GM23338 (cell line): ENCODE measurements around the gene SLC3A2. TPM values are rescaled to one million over a fixed set of nuclear protein-coding genes. Genes with fewer than 3 reads are reported as not detected.

Experiments
- ATAC-seq: fragments of 200-7000 bp; cut with Tn5 transposase; 3 replicates; pipeline ENCODE4 v1.9.1; 2020
- DNase-seq: peaks from one replicate; pipeline ENCODE4 v3.0.0-alpha.2; 2015; ENCODE audit warnings: low spot score
- H2AFZ ChIP-seq: fragments of 200-600 bp; sonication (generic); 2 replicates; pipeline ENCODE4 v1.8.0; 2016; ENCODE audit warnings: antibody characterized with exemption, mild to moderate bottlenecking, moderate library complexity
- H3F3A ChIP-seq: fragments of 200-600 bp; sonication (generic); replicated peaks from 2 replicates; pipeline ENCODE4 v1.8.0; 2017; ENCODE audit warnings: antibody characterized with exemption, mixed run types, low read depth
- H3K27ac ChIP-seq: fragments of 200-600 bp; sonication (generic); 2 replicates; pipeline ENCODE4 v1.6.1; 2016; ENCODE audit warnings: low read depth
- H3K27me3 ChIP-seq: fragments of 200-600 bp; sonication (generic); 2 replicates; pipeline ENCODE4 v1.8.0; 2016; ENCODE audit warnings: mild to moderate bottlenecking, mixed run types, moderate library complexity; ENCODE audit not compliant: insufficient read depth
- H3K36me3 ChIP-seq: fragments of 200-600 bp; sonication (generic); 2 replicates; pipeline ENCODE4 v1.8.0; 2016; ENCODE audit warnings: mild to moderate bottlenecking; ENCODE audit not compliant: insufficient read depth
- H3K4me1 ChIP-seq: fragments of 200-600 bp; sonication (generic); 2 replicates; pipeline ENCODE4 v1.8.0; 2016; ENCODE audit warnings: mild to moderate bottlenecking, moderate library complexity; ENCODE audit not compliant: insufficient read depth
- H3K4me2 ChIP-seq: fragments of 200-600 bp; sonication (generic); 2 replicates; pipeline ENCODE4 v1.7.1; 2017; ENCODE audit warnings: mixed run types
- H3K4me3 ChIP-seq: fragments of 200-600 bp; sonication (generic); 2 replicates; pipeline ENCODE4 v1.6.1; 2016; ENCODE audit warnings: mixed run types
- H3K79me2 ChIP-seq: fragments of 200-600 bp; sonication (generic); replicated peaks from 2 replicates; pipeline ENCODE4 v1.8.0; 2017; ENCODE audit warnings: mild to moderate bottlenecking; ENCODE audit not compliant: insufficient read depth
- H3K9me2 ChIP-seq: fragments of 200-600 bp; sonication (generic); 2 replicates; pipeline ENCODE4 v1.8.0; 2017; ENCODE audit not compliant: insufficient read depth
- H4K20me1 ChIP-seq: fragments of 200-600 bp; sonication (generic); replicated peaks from 2 replicates; pipeline ENCODE4 v1.8.0; 2017; ENCODE audit warnings: mild to moderate bottlenecking; ENCODE audit not compliant: insufficient read depth
- H3K27ac Mint-ChIP-seq: 2 replicates; pipeline ENCODE4 v1.8.0; 2020; ENCODE audit warnings: inconsistent platforms, mild to moderate bottlenecking, moderate library complexity, mixed read lengths
- H3K27me3 Mint-ChIP-seq: 3 replicates; pipeline ENCODE4 v1.8.0; 2022; ENCODE audit warnings: low read depth, mild to moderate bottlenecking, moderate library complexity, mixed read lengths, inconsistent platforms; ENCODE audit not compliant: insufficient read depth, poor library complexity
- H3K36me3 Mint-ChIP-seq: 3 replicates; pipeline ENCODE4 v1.8.0; 2021; ENCODE audit warnings: low read depth, mild to moderate bottlenecking, inconsistent platforms, moderate library complexity, mixed read lengths
- H3K4me1 Mint-ChIP-seq: 3 replicates; pipeline ENCODE4 v1.8.0; 2020; ENCODE audit warnings: mild to moderate bottlenecking, inconsistent platforms, mixed read lengths
- H3K4me3 Mint-ChIP-seq: 3 replicates; pipeline ENCODE4 v1.8.0; 2021; ENCODE audit warnings: moderate library complexity, mild to moderate bottlenecking, inconsistent platforms, mixed read lengths
- H3K9me3 Mint-ChIP-seq: 3 replicates; pipeline ENCODE4 v1.8.0; 2020; ENCODE audit warnings: moderate library complexity, mild to moderate bottlenecking, inconsistent platforms, mixed read lengths
- CREB1 ChIP-seq: fragments of 250-450 bp; sonication (Bioruptor Pico); IDR thresholded peaks from 2 replicates; pipeline ENCODE4 v1.5.0; 2020; ENCODE audit warnings: low read depth, mild to moderate bottlenecking, moderate library complexity
- EZH2 ChIP-seq: fragments of 200-600 bp; sonication (generic); IDR thresholded peaks from one replicate; pipeline ENCODE4 v1.8.0; 2017; ENCODE audit warnings: antibody characterized with exemption, mild to moderate bottlenecking, low read depth; ENCODE audit not compliant: unreplicated experiment
- EZH2phosphoT487 ChIP-seq: fragments of 200-600 bp; sonication (generic); IDR thresholded peaks from one replicate; pipeline ENCODE4 v1.8.1; 2018; ENCODE audit warnings: antibody characterized with exemption; ENCODE audit not compliant: unreplicated experiment
- JUNB ChIP-seq: IDR thresholded peaks from one replicate; pipeline ENCODE4 v1.6.1; 2016; ENCODE audit warnings: antibody characterized with exemption; ENCODE audit not compliant: unreplicated experiment
- NANOG ChIP-seq: IDR thresholded peaks from 2 replicates; pipeline ENCODE4 v1.6.1; 2016; ENCODE audit warnings: antibody characterized with exemption, borderline replicate concordance
- POLR2AphosphoS5 ChIP-seq: IDR thresholded peaks from 2 replicates; pipeline ENCODE4 v1.6.1; 2016; ENCODE audit warnings: antibody characterized with exemption, low read depth
- STAT1 ChIP-seq: IDR thresholded peaks from one replicate; pipeline ENCODE4 v1.6.1; 2016; ENCODE audit warnings: antibody characterized with exemption; ENCODE audit not compliant: unreplicated experiment
- ZNF114 ChIP-seq: fragments of 250-450 bp; sonication (Bioruptor Pico); IDR thresholded peaks from 2 replicates; pipeline ENCODE4 v1.5.0; 2020; ENCODE audit warnings: mild to moderate bottlenecking, moderate library complexity
- ZNF331 ChIP-seq: fragments of 250-450 bp; sonication (Bioruptor Pico); IDR thresholded peaks from 2 replicates; pipeline ENCODE4 v1.5.0; 2020; ENCODE audit warnings: low read depth, mild to moderate bottlenecking, moderate library complexity
- polyA plus RNA-seq: library from polyadenylated mRNA; unstranded; fragments of >200 nt; fragmentation: Nextera tagmentation; extraction: Ambion mirVana; gene quantifications from 2 replicates; pipeline ENCODE4 v1.2.1, GENCODE V29; 2016
- total RNA-seq: library from RNA; depleted of rRNA; stranded (reverse); fragments of >200 nt; shearing (Covaris generic); gene quantifications from 2 replicates; pipeline ENCODE4 v1.2.3, GENCODE V29; 2014
- TF ChIP-seq, protein P1 (sequence below): IDR thresholded peaks from one replicate; pipeline ENCODE4 v1.6.1; 2018; ENCODE audit warnings: antibody characterized with exemption; ENCODE audit not compliant: unreplicated experiment
- TF ChIP-seq, protein P2 (sequence below), 2 experiments: fragments of 200-600 bp in 1 of 2; sonication (generic) in 1 of 2; conservative IDR thresholded peaks; 2 replicates each; pipeline versions ENCODE4 v1.5.1 to v1.6.1; 2016 to 2017; ENCODE audit warnings: antibody characterized with exemption in 2 of 2, low read depth in 2 of 2, mild to moderate bottlenecking in 2 of 2, moderate library complexity in 1 of 2
- TF ChIP-seq, protein P3 (sequence below): IDR thresholded peaks from 2 replicates; pipeline ENCODE4 v1.6.1; 2016; ENCODE audit warnings: antibody characterized with exemption
- TF ChIP-seq, protein P4 (sequence below): fragments of 250-450 bp; sonication (Bioruptor Pico); IDR thresholded peaks from 2 replicates; pipeline ENCODE4 v1.5.0; 2020; ENCODE audit warnings: mild to moderate bottlenecking, moderate library complexity

The SLC3A2 gene
- total and polyA plus RNA-seq, 2 experiments from 2014 or later = 240 to 425 TPM

DNA sequence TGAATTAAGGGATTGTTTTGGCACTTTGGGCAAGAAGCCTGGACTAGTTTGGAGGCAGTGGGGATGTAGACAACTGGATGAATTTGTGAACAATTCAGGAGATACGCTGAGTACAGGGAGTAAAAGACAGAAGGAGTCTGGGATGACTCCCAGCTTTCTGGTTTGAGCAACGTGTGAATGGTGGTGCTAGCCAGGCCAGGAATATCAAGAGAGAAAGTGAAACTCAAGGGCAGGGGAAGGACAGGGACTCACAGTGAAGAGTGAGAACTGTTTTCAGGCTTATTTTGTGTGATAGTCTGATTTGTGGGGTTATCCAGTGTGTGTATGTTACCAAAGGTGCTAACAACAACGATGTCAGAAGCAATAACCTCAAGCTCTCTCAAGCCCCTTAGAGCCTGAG lies 24.6 kb downstream of the SLC3A2 start:
- DNase-seq = no peak
- Histone ChIP-seq H3K27ac (no peak overlapping the region), H3F3A (peaks cover 10% of the 10 kb centered on the region; the same call in 1 of the 2 replicates), H3K9me2 (no peaks in the 10 kb centered on the region), H2AFZ (no peak overlapping the region), H3K4me1 (peaks cover 10% of the 10 kb centered on the region), H4K20me1 (no peaks in the 10 kb centered on the region), H3K36me3 (no peaks in the 10 kb centered on the region), H3K4me3 (no peak overlapping the region), H3K79me2 (no peaks in the 10 kb centered on the region), H3K27me3 (no peaks in the 10 kb centered on the region), H3K4me2 (no peak overlapping the region)
- H3K4me1 Mint-ChIP-seq = peaks cover 25% of the 10 kb centered on the region
- H3K27ac Mint-ChIP-seq = no peak overlapping the region
- TF ChIP-seq ZNF114 (CRISPR knock-in tag) (no peak), ZNF331 (no peak), JUNB (no peak), NANOG (no peak), CREB1 (no peak), EZH2phosphoT487 (no peak), POLR2AphosphoS5 (no peak), EZH2 (no peak), STAT1 (no peak)
- TF ChIP-seq, protein P1, sequence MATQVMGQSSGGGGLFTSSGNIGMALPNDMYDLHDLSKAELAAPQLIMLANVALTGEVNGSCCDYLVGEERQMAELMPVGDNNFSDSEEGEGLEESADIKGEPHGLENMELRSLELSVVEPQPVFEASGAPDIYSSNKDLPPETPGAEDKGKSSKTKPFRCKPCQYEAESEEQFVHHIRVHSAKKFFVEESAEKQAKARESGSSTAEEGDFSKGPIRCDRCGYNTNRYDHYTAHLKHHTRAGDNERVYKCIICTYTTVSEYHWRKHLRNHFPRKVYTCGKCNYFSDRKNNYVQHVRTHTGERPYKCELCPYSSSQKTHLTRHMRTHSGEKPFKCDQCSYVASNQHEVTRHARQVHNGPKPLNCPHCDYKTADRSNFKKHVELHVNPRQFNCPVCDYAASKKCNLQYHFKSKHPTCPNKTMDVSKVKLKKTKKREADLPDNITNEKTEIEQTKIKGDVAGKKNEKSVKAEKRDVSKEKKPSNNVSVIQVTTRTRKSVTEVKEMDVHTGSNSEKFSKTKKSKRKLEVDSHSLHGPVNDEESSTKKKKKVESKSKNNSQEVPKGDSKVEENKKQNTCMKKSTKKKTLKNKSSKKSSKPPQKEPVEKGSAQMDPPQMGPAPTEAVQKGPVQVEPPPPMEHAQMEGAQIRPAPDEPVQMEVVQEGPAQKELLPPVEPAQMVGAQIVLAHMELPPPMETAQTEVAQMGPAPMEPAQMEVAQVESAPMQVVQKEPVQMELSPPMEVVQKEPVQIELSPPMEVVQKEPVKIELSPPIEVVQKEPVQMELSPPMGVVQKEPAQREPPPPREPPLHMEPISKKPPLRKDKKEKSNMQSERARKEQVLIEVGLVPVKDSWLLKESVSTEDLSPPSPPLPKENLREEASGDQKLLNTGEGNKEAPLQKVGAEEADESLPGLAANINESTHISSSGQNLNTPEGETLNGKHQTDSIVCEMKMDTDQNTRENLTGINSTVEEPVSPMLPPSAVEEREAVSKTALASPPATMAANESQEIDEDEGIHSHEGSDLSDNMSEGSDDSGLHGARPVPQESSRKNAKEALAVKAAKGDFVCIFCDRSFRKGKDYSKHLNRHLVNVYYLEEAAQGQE = no peak
- TF ChIP-seq, protein P2, sequence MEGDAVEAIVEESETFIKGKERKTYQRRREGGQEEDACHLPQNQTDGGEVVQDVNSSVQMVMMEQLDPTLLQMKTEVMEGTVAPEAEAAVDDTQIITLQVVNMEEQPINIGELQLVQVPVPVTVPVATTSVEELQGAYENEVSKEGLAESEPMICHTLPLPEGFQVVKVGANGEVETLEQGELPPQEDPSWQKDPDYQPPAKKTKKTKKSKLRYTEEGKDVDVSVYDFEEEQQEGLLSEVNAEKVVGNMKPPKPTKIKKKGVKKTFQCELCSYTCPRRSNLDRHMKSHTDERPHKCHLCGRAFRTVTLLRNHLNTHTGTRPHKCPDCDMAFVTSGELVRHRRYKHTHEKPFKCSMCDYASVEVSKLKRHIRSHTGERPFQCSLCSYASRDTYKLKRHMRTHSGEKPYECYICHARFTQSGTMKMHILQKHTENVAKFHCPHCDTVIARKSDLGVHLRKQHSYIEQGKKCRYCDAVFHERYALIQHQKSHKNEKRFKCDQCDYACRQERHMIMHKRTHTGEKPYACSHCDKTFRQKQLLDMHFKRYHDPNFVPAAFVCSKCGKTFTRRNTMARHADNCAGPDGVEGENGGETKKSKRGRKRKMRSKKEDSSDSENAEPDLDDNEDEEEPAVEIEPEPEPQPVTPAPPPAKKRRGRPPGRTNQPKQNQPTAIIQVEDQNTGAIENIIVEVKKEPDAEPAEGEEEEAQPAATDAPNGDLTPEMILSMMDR (conservative IDR thresholded peaks at IDR 0.05; ENCODE audit: low read depth in 2 of 2) = no peak
- TF ChIP-seq, protein P3, sequence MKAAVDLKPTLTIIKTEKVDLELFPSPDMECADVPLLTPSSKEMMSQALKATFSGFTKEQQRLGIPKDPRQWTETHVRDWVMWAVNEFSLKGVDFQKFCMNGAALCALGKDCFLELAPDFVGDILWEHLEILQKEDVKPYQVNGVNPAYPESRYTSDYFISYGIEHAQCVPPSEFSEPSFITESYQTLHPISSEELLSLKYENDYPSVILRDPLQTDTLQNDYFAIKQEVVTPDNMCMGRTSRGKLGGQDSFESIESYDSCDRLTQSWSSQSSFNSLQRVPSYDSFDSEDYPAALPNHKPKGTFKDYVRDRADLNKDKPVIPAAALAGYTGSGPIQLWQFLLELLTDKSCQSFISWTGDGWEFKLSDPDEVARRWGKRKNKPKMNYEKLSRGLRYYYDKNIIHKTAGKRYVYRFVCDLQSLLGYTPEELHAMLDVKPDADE = no peak
- TF ChIP-seq, protein P4, sequence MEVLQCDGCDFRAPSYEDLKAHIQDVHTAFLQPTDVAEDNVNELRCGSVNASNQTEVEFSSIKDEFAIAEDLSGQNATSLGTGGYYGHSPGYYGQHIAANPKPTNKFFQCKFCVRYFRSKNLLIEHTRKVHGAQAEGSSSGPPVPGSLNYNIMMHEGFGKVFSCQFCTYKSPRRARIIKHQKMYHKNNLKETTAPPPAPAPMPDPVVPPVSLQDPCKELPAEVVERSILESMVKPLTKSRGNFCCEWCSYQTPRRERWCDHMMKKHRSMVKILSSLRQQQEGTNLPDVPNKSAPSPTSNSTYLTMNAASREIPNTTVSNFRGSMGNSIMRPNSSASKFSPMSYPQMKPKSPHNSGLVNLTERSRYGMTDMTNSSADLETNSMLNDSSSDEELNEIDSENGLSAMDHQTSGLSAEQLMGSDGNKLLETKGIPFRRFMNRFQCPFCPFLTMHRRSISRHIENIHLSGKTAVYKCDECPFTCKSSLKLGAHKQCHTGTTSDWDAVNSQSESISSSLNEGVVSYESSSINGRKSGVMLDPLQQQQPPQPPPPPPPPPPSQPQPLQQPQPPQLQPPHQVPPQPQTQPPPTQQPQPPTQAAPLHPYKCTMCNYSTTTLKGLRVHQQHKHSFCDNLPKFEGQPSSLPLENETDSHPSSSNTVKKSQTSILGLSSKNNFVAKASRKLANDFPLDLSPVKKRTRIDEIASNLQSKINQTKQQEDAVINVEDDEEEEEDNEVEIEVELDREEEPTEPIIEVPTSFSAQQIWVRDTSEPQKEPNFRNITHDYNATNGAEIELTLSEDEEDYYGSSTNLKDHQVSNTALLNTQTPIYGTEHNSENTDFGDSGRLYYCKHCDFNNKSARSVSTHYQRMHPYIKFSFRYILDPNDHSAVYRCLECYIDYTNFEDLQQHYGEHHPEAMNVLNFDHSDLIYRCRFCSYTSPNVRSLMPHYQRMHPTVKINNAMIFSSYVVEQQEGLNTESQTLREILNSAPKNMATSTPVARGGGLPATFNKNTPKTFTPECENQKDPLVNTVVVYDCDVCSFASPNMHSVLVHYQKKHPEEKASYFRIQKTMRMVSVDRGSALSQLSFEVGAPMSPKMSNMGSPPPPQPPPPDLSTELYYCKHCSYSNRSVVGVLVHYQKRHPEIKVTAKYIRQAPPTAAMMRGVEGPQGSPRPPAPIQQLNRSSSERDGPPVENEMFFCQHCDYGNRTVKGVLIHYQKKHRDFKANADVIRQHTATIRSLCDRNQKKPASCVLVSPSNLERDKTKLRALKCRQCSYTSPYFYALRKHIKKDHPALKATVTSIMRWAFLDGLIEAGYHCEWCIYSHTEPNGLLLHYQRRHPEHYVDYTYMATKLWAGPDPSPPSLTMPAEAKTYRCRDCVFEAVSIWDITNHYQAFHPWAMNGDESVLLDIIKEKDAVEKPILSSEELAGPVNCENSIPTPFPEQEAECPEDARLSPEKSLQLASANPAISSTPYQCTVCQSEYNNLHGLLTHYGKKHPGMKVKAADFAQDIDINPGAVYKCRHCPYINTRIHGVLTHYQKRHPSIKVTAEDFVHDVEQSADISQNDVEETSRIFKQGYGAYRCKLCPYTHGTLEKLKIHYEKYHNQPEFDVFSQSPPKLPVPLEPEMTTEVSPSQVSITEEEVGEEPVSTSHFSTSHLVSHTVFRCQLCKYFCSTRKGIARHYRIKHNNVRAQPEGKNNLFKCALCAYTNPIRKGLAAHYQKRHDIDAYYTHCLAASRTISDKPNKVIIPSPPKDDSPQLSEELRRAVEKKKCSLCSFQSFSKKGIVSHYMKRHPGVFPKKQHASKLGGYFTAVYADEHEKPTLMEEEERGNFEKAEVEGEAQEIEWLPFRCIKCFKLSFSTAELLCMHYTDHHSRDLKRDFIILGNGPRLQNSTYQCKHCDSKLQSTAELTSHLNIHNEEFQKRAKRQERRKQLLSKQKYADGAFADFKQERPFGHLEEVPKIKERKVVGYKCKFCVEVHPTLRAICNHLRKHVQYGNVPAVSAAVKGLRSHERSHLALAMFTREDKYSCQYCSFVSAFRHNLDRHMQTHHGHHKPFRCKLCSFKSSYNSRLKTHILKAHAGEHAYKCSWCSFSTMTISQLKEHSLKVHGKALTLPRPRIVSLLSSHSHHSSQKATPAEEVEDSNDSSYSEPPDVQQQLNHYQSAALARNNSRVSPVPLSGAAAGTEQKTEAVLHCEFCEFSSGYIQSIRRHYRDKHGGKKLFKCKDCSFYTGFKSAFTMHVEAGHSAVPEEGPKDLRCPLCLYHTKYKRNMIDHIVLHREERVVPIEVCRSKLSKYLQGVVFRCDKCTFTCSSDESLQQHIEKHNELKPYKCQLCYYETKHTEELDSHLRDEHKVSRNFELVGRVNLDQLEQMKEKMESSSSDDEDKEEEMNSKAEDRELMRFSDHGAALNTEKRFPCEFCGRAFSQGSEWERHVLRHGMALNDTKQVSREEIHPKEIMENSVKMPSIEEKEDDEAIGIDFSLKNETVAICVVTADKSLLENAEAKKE (CRISPR knock-in tag) = no peak
- ATAC-seq = no peak
- H3K27me3 Mint-ChIP-seq = peaks cover 8% of the 10 kb centered on the region
- no peak overlapping the region; the same call in 2 of the 3 replicates for H3K4me3 Mint-ChIP-seq
- H3K9me3 Mint-ChIP-seq = peaks cover 8% of the 10 kb centered on the region
- H3K36me3 Mint-ChIP-seq = peaks cover 5% of the 10 kb centered on the region; the same call in 2 of the 3 replicates
